SU-DHL-6 (cell line): Measurements from ENCODE around the gene P3H1.

Source experiments
- EZH2phosphoT487 ChIP-seq: fragments of 200-600 bp; sonication (generic), shearing (Covaris generic); conservative IDR thresholded peaks from 2 replicates; pipeline ENCODE4 v1.6.1; 2018; ENCODE audit warnings: mild to moderate bottlenecking, antibody characterized with exemption, low read length, moderate library complexity, mixed read lengths
- TF ChIP-seq, protein P1 (sequence below): fragments of 200-600 bp; sonication (generic); IDR thresholded peaks from one replicate; pipeline ENCODE4 v1.5.1; 2017; ENCODE audit warnings: antibody characterized with exemption, mild to moderate bottlenecking, low read length, moderate library complexity; ENCODE audit not compliant: insufficient read depth, poor library complexity, severe bottlenecking

DNA sequence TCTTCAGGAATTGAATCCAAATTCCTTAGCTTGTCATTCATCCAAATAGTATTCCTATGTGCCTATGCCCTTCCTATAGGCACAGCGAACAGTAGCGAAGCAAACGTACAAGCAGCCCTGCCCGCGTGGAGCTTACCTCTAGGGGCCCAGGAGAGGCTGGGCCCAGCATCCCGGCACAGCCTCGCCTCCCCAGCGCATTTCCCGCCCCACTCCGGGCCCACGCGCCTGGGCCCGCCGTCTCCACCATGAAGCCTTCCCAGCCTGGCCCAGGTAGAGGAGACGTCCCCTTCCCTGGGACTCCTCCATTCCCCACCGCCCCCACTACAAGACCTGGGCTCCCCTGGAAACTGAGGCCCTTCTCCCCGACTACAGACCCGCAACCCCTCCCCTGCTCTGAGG, 17.7 kb upstream of the P3H1 start:
- TF ChIP-seq, protein P1, sequence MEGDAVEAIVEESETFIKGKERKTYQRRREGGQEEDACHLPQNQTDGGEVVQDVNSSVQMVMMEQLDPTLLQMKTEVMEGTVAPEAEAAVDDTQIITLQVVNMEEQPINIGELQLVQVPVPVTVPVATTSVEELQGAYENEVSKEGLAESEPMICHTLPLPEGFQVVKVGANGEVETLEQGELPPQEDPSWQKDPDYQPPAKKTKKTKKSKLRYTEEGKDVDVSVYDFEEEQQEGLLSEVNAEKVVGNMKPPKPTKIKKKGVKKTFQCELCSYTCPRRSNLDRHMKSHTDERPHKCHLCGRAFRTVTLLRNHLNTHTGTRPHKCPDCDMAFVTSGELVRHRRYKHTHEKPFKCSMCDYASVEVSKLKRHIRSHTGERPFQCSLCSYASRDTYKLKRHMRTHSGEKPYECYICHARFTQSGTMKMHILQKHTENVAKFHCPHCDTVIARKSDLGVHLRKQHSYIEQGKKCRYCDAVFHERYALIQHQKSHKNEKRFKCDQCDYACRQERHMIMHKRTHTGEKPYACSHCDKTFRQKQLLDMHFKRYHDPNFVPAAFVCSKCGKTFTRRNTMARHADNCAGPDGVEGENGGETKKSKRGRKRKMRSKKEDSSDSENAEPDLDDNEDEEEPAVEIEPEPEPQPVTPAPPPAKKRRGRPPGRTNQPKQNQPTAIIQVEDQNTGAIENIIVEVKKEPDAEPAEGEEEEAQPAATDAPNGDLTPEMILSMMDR, result no peak
- TF ChIP-seq EZH2phosphoT487, result no peak
